PFSK-1 (cell line): ENCODE data around the gene VENTX.

Source experiments
- POLR2AphosphoS5 ChIP-seq: IDR thresholded peaks from 2 replicates; pipeline ENCODE4 v1.6.1; 2012; ENCODE audit warnings: low read depth, mild to moderate bottlenecking, control low read depth, low read length, moderate library complexity
- REST ChIP-seq, 2 experiments: IDR thresholded peaks; 2 replicates each; pipeline versions ENCODE4 v1.6.1 to v1.8.0; 2011 to 2012; ENCODE audit warnings: low read depth in 2 of 2, low read length in 2 of 2, control low read depth in 1 of 2, inconsistent platforms in 1 of 2, mild to moderate bottlenecking in 1 of 2, moderate library complexity in 1 of 2; ENCODE audit not compliant: insufficient read depth in 1 of 2
- SIN3A ChIP-seq: IDR thresholded peaks from 2 replicates; pipeline ENCODE4 v1.6.1; 2012; ENCODE audit warnings: mild to moderate bottlenecking, low read length, moderate library complexity, borderline replicate concordance; ENCODE audit not compliant: insufficient read depth
- TAF1 ChIP-seq: IDR thresholded peaks from 2 replicates; pipeline ENCODE4 v1.6.1; 2012; ENCODE audit warnings: low read length, control low read depth, borderline replicate concordance; ENCODE audit not compliant: insufficient read depth

GRCh38 chr10:133207041-133207600 lies 30.5 kb upstream of the VENTX start:
- TF ChIP-seq REST (IDR thresholded peaks at IDR 0.05; ENCODE audit: insufficient read depth in 1 of 2, low read depth in 2 of 2, low read length in 2 of 2) (no peak), SIN3A (no peak), TAF1 (no peak), POLR2AphosphoS5 (no peak)
